OCI-LY7 (cell line): ENCODE measurements around the gene KCNN2. TPM values are rescaled to one million over a fixed set of nuclear protein-coding genes. Genes with fewer than 3 reads are reported as not detected.

Experiments
- Bru-seq: library from RNA; stranded (reverse); fragments of 400-500 nt; gene quantifications from one replicate; lab custom pipeline; 2021; lab: Mats Ljungman, UMichigan
- BruChase-seq, 2 experiments: library from RNA; stranded (reverse); fragments of 400-500 nt; gene quantifications; one replicate each; lab custom pipeline; 2021; lab: Mats Ljungman, UMichigan
- BruUV-seq: library from RNA; stranded (reverse); fragments of 400-500 nt; replicated peaks from 2 replicates; lab custom pipeline; 2021; lab: Mats Ljungman, UMichigan
- CTCF ChIA-PET: fragments of 300-600 bp; sonication (Branson Sonifier 250); formaldehyde crosslinking; loops from one replicate; lab custom pipeline; 2022; ENCODE audit warnings: antibody characterized with exemption; ENCODE audit not compliant: unreplicated experiment; lab: Charles Lee
- POLR2A ChIA-PET: fragments of 300-600 bp; sonication (Branson Sonifier 250); formaldehyde crosslinking; loops from one replicate; lab custom pipeline; 2022; ENCODE audit warnings: antibody characterized with exemption; lab: Charles Lee
- DNase-seq: peaks from one replicate; pipeline ENCODE4 v3.0.0-alpha.2; 2015; ENCODE audit warnings: low spot score
- H2AFZ ChIP-seq: fragments of 200-600 bp; sonication (generic), shearing (Covaris generic); 2 replicates; pipeline ENCODE4 v1.6.1; 2014; ENCODE audit warnings: mild to moderate bottlenecking, antibody characterized with exemption, low read length, moderate library complexity
- H3K27ac ChIP-seq: fragments of 200-600 bp; sonication (generic); 2 replicates; pipeline ENCODE4 v1.5.1; 2014; ENCODE audit warnings: mixed run types, low read depth, mild to moderate bottlenecking, moderate library complexity, low read length, inconsistent platforms; ENCODE audit not compliant: poor library complexity, severe bottlenecking
- H3K36me3 ChIP-seq: fragments of 200-600 bp; sonication (generic); 2 replicates; pipeline ENCODE4 v1.6.1; 2014; ENCODE audit warnings: mild to moderate bottlenecking, antibody characterized with exemption, low read length, moderate library complexity, mixed read lengths; ENCODE audit not compliant: insufficient read depth
- H3K4me1 ChIP-seq: fragments of 200-600 bp; sonication (generic); 2 replicates; pipeline ENCODE4 v1.5.1; 2014; ENCODE audit warnings: mild to moderate bottlenecking, low read length; ENCODE audit not compliant: insufficient read depth, poor library complexity, severe bottlenecking
- H3K4me2 ChIP-seq: fragments of 200-600 bp; sonication (generic); 2 replicates; pipeline ENCODE4 v1.6.1; 2014; ENCODE audit warnings: mild to moderate bottlenecking, low read length
- H3K4me3 ChIP-seq: fragments of 200-600 bp; sonication (generic); 2 replicates; pipeline ENCODE4 v1.5.1; 2014; ENCODE audit warnings: mild to moderate bottlenecking, low read depth, low read length; ENCODE audit not compliant: poor library complexity, severe bottlenecking
- H3K79me2 ChIP-seq: fragments of 200-600 bp; sonication (generic); 2 replicates; pipeline ENCODE4 v1.6.1; 2016; ENCODE audit warnings: low read depth, mild to moderate bottlenecking, low read length, moderate library complexity, mixed read lengths; ENCODE audit not compliant: insufficient read depth
- H3K9me2 ChIP-seq: fragments of 200-600 bp; sonication (generic); 2 replicates; pipeline ENCODE4 v1.6.1; 2016; ENCODE audit warnings: mild to moderate bottlenecking, low read length, mixed read lengths; ENCODE audit not compliant: insufficient read depth
- H3K9me3 ChIP-seq: fragments of 200-600 bp; sonication (generic); 2 replicates; pipeline ENCODE4 v1.6.1; 2014; ENCODE audit warnings: mild to moderate bottlenecking, mixed run types, low read length, mixed read lengths
- H4K20me1 ChIP-seq: fragments of 200-600 bp; sonication (generic); 2 replicates; pipeline ENCODE4 v1.6.1; 2014; ENCODE audit warnings: mild to moderate bottlenecking, antibody characterized with exemption, low read length, moderate library complexity, mixed read lengths; ENCODE audit not compliant: insufficient read depth
- EZH2phosphoT487 ChIP-seq: fragments of 200-600 bp; sonication (generic); IDR thresholded peaks from 2 replicates; pipeline ENCODE4 v1.6.1; 2018; ENCODE audit warnings: low read depth, borderline replicate concordance, mild to moderate bottlenecking, mixed run types, antibody characterized with exemption, low read length, moderate library complexity, mixed read lengths
- intact Hi-C: fragments of 100-400 bp; cut with micrococcal nuclease; formaldehyde crosslinking; loops from one replicate; pipeline ENCODE4 v1.10.0; 2022; ENCODE audit not compliant: unreplicated experiment
- long read RNA-seq: library from polyadenylated mRNA; stranded (forward); transcript quantifications from one replicate; pipeline ENCODE4 v2.0.0, GENCODE V29; 2022
- total RNA-seq, 2 experiments: library from RNA; depleted of rRNA in 1 of 2; stranded (reverse); fragments of >200 nt in 1 of 2; shearing (Covaris generic) in 1 of 2; gene quantifications; 2 replicates each; pipeline ENCODE4 v1.2.3, GENCODE V29; 2014 to 2022
- TF ChIP-seq, protein P1 (sequence below): fragments of 200-600 bp; sonication (generic); conservative IDR thresholded peaks from 2 replicates; pipeline ENCODE4 v1.5.1; 2014; ENCODE audit warnings: mild to moderate bottlenecking, antibody characterized with exemption, low read length, moderate library complexity, mixed read lengths

The KCNN2 gene
- total RNA-seq (2014; rRNA removed; shearing (Covaris generic)) = not detected in 2 replicates
- total RNA-seq (2022) = not detected in 2 replicates
- Bru-seq, nascent RNA = percentile 1 among the genes with signal in this experiment
- BruChase-seq, experiment 1, labeled RNA remaining after a 6-hour chase = percentile 1 among the genes with signal in this experiment
- BruChase-seq, experiment 2, labeled RNA remaining after a 2-hour chase = percentile 0 among the genes with signal in this experiment
- long read RNA-seq = 0 reads

DNA sequence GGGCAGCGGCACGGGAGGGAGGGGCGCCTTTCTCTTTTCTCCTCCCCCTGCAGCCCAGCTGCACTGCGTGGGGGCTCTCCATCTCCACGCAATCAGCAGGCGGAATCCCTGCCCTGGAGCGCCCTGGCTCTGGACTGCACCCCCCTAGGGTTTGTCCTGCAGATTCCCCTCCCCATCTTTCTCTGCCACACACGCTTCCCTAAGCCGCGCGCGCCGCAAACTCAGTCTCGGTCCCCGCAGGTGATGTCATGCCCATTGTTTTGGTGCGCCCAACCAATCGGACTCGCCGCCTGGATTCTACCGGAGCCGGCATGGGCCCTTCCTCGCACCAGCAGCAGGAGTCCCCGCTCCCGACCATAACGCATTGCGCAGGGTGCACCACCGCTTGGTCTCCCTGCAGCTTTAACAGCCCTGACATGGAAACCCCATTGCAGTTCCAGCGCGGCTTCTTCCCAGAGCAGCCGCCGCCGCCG, at the start of gene KCNN2:
Gene KCNN2 (plus strand): TSS at position 347 of the 473 bp plus-strand sequence. CDS start 70 bp downstream, at position 417.
- no peak within 1 kb of the TSS for H3K4me2 ChIP-seq
- ChIA-PET CTCF (no interaction called here), POLR2A (no interaction called here)
- H3K9me3 ChIP-seq = no peaks in the 10 kb centered on the region
- intact Hi-C loops = no loop called here
- no peak for TF ChIP-seq EZH2phosphoT487
- TF ChIP-seq, protein P1, sequence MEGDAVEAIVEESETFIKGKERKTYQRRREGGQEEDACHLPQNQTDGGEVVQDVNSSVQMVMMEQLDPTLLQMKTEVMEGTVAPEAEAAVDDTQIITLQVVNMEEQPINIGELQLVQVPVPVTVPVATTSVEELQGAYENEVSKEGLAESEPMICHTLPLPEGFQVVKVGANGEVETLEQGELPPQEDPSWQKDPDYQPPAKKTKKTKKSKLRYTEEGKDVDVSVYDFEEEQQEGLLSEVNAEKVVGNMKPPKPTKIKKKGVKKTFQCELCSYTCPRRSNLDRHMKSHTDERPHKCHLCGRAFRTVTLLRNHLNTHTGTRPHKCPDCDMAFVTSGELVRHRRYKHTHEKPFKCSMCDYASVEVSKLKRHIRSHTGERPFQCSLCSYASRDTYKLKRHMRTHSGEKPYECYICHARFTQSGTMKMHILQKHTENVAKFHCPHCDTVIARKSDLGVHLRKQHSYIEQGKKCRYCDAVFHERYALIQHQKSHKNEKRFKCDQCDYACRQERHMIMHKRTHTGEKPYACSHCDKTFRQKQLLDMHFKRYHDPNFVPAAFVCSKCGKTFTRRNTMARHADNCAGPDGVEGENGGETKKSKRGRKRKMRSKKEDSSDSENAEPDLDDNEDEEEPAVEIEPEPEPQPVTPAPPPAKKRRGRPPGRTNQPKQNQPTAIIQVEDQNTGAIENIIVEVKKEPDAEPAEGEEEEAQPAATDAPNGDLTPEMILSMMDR = no peak
- no peak within 1 kb of the TSS for H3K4me3 ChIP-seq
- no peaks in the 10 kb centered on the region for H4K20me1 ChIP-seq
- no peaks in the 10 kb centered on the region for H3K79me2 ChIP-seq
- no peaks in the 10 kb centered on the region for H3K36me3 ChIP-seq
- H3K4me1 ChIP-seq = no peaks in the 10 kb centered on the region
- no peak for DNase-seq
- no peak within 1 kb of the TSS for H2AFZ ChIP-seq
- no peaks in the 10 kb centered on the region for H3K9me2 ChIP-seq
- no peak within 1 kb of the TSS for H3K27ac ChIP-seq
- no TSS peak for BruUV-seq

DNA sequence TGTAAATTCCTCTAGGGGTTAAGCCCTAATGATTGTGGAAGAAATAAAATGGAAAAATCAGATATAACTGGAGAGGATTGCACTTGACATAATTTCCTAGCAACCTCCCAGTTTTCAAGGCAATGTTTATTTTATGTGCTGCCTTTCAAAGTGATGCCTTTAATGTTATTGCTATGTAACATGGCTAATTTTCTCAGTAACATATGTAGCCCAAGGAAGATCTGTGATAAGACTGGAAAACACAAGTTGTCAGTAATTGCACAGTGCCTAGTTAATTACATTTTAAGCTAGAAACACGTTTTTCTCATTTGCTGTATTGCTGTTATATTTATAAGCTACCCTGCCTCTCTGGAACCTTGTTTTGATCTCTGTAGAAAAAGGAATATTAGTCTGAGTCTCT, 49.2 kb upstream of the KCNN2 start:
- ChIA-PET POLR2A (interaction anchor here (1.8 kb wide), 1 partner anchor 18 kb away, joined by 4 read pairs; no protein-coding TSS in a partner anchor), CTCF (no interaction called here)
- H3K79me2 ChIP-seq = no peaks in the 10 kb centered on the region
- no peak for DNase-seq
- no TSS peak for BruUV-seq
- H3K4me3 ChIP-seq = no peak overlapping the region
- H3K9me3 ChIP-seq = no peaks in the 10 kb centered on the region
- no peaks in the 10 kb centered on the region for H4K20me1 ChIP-seq
- no peak overlapping the region for H2AFZ ChIP-seq
- intact Hi-C loops = no loop called here
- no peaks in the 10 kb centered on the region for H3K9me2 ChIP-seq
- H3K27ac ChIP-seq = no peak overlapping the region
- H3K36me3 ChIP-seq = no peaks in the 10 kb centered on the region
- H3K4me1 ChIP-seq = no peaks in the 10 kb centered on the region
- no peak overlapping the region for H3K4me2 ChIP-seq
- TF ChIP-seq, protein P1 = no peak
- no peak for TF ChIP-seq EZH2phosphoT487

- ChIA-PET POLR2A (interaction anchor here (0.7 kb wide), 1 partner anchor 57 kb away, joined by 3 read pairs; no protein-coding TSS in a partner anchor), CTCF (no interaction called here)
- no peaks in the 10 kb centered on the region for H3K4me1 ChIP-seq
- DNase-seq = no peak
- H3K79me2 ChIP-seq = no peaks in the 10 kb centered on the region
- H4K20me1 ChIP-seq = no peaks in the 10 kb centered on the region
- no peaks in the 10 kb centered on the region for H3K36me3 ChIP-seq
- no peaks in the 10 kb centered on the region for H3K9me2 ChIP-seq
- H3K9me3 ChIP-seq = no peaks in the 10 kb centered on the region
- no peak overlapping the region for H3K27ac ChIP-seq
- H2AFZ ChIP-seq = no peak overlapping the region
- H3K4me3 ChIP-seq = no peak overlapping the region
- TF ChIP-seq, protein P1 = no peak
- TF ChIP-seq EZH2phosphoT487 = no peak
- H3K4me2 ChIP-seq = no peak overlapping the region
- BruUV-seq = no TSS peak
- intact Hi-C loops = no loop called here
Measured at GRCh38 chr5:114314061-114314460, 47.8 kb upstream of the KCNN2 start.
